CD8-positive, alpha-beta memory T cell (primary cell): Measurements from ENCODE around the gene FNDC3B. TPM values are rescaled to one million over a fixed set of nuclear protein-coding genes. Genes with fewer than 3 reads are reported as not detected.

ENCODE experiments used
- CTCF ChIA-PET: fragments of 350-600 bp; sonication (Branson Sonifier 250); formaldehyde crosslinking; loops from one replicate; lab custom pipeline; 2021; ENCODE audit warnings: antibody characterized with exemption; lab: Charles Lee
- POLR2A ChIA-PET: fragments of 350-600 bp; sonication (Branson Sonifier 250); formaldehyde crosslinking; loops from one replicate; lab custom pipeline; 2021; ENCODE audit warnings: antibody characterized with exemption; lab: Charles Lee
- DNase-seq, 5 donors: peaks; one replicate each; pipeline versions ENCODE4 v3.0.0 to v3.0.0-alpha.2; 2020 to 2022; ENCODE audit warnings: mixed read lengths in 1 of 5
- H3K27ac ChIP-seq: one replicate; pipeline ENCODE4 v1.7.0; 2013; ENCODE audit warnings: low read depth, mild to moderate bottlenecking, low read length, moderate library complexity
- H3K27me3 ChIP-seq: 2 replicates; pipeline ENCODE4 v1.7.0; 2013; ENCODE audit warnings: low read length, mild to moderate bottlenecking; ENCODE audit not compliant: insufficient read depth, poor library complexity, severe bottlenecking
- H3K36me3 ChIP-seq: 2 replicates; pipeline ENCODE4 v1.7.0; 2013; ENCODE audit warnings: mild to moderate bottlenecking, low read length, moderate library complexity; ENCODE audit not compliant: insufficient read depth
- H3K4me1 ChIP-seq: 2 replicates; pipeline ENCODE4 v1.7.0; 2013; ENCODE audit warnings: mild to moderate bottlenecking, low read length, moderate library complexity; ENCODE audit not compliant: insufficient read depth
- H3K4me3 ChIP-seq: 2 replicates; pipeline ENCODE4 v1.7.0; 2013; ENCODE audit warnings: mild to moderate bottlenecking, low read length
- H3K9me3 ChIP-seq: 2 replicates; pipeline ENCODE4 v1.7.0; 2013; ENCODE audit warnings: mild to moderate bottlenecking, low read length
- H3K27ac Mint-ChIP-seq, 8 donors: one replicate each; pipeline ENCODE4 v1.8.0; 2020 to 2021; ENCODE audit warnings: mixed read lengths in 8 of 8, mild to moderate bottlenecking in 6 of 8, inconsistent platforms in 3 of 8, moderate library complexity in 3 of 8
- H3K27me3 Mint-ChIP-seq, 2 donors: one replicate each; pipeline ENCODE4 v1.8.0; 2020 to 2021; ENCODE audit warnings: mixed read lengths in 2 of 2, mild to moderate bottlenecking in 1 of 2, moderate library complexity in 1 of 2
- H3K36me3 Mint-ChIP-seq, 3 donors: one replicate each; pipeline ENCODE4 v1.8.0; 2020 to 2021; ENCODE audit warnings: mixed read lengths in 3 of 3, inconsistent platforms in 1 of 3, mild to moderate bottlenecking in 1 of 3
- H3K4me1 Mint-ChIP-seq, 3 donors: one replicate each; pipeline ENCODE4 v1.8.0; 2020 to 2021; ENCODE audit warnings: mixed read lengths in 3 of 3, inconsistent platforms in 1 of 3, mild to moderate bottlenecking in 1 of 3
- H3K4me3 Mint-ChIP-seq, 7 donors: one replicate each; pipeline ENCODE4 v1.8.0; 2020 to 2021; ENCODE audit warnings: mixed read lengths in 7 of 7, mild to moderate bottlenecking in 6 of 7, moderate library complexity in 4 of 7, inconsistent platforms in 2 of 7
- H3K9me3 Mint-ChIP-seq, 5 donors: one replicate each; pipeline ENCODE4 v1.8.0; 2020 to 2022; ENCODE audit warnings: mixed read lengths in 5 of 5, mild to moderate bottlenecking in 3 of 5, moderate library complexity in 2 of 5, inconsistent platforms in 1 of 5
- polyA plus RNA-seq: library from polyadenylated mRNA; unstranded; fragments of 300-500 nt; fragmentation: Illumina TruSeq; gene quantifications from one replicate; pipeline ENCODE4 v1.2.3, GENCODE V29; 2021
- total RNA-seq, 2 experiments: library from RNA; stranded (reverse); gene quantifications; one replicate each; pipeline ENCODE4 v1.2.3, GENCODE V29; 2021

The FNDC3B gene
- total and polyA plus RNA-seq, 3 experiments from 2014 or later = 8.7 to 18.6 (median 17.4) TPM

DNA sequence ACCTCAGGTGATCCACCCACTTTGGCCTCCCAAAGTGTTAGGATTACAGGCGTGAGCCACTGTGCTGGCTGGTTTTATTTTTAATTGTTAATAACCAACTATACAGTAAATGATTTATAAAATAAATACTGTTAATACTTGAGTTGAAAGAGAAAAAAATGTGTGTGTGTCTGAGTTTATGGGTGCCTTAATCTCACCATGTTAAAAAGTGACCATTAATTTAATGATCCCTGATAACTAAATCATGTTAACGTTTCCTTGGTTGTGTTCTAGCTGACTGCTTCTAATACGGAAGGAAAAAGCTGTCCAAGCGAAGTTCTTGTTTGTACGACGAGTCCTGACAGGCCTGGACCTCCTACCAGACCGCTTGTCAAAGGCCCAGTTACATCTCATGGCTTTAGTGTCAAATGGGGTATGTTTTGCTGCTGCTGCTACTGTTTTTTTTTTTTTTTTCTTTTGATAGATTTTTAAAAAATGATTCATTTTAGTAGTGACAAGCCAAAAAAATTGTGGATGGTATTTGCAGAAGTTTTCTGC is 295.4 kb downstream of the FNDC3B start:
- H3K27me3 Mint-ChIP-seq = no peaks in the 10 kb centered on the region
- peaks cover 4 to 10% (median 5%) of the 10 kb centered on the region in 3 donors for H3K4me1 Mint-ChIP-seq
- H3K4me3 Mint-ChIP-seq = no peak overlapping the region
- no peak overlapping the region for H3K27ac Mint-ChIP-seq
- Histone ChIP-seq H3K36me3 (no peaks in the 10 kb centered on the region), H3K9me3 (no peaks in the 10 kb centered on the region), H3K27me3 (no peaks in the 10 kb centered on the region), H3K27ac (no peak overlapping the region), H3K4me3 (no peak overlapping the region), H3K4me1 (no peaks in the 10 kb centered on the region)
- CTCF ChIA-PET = interaction anchor here (0.6 kb wide), 1 partner anchor 339 kb away, joined by 3 read pairs; no protein-coding TSS in a partner anchor
- POLR2A ChIA-PET = no interaction called here
- no peaks in the 10 kb centered on the region for H3K9me3 Mint-ChIP-seq
- no peak for DNase-seq
- H3K36me3 Mint-ChIP-seq = peaks cover 0 to 33% (median 10%) of the 10 kb centered on the region in 3 donors

DNA sequence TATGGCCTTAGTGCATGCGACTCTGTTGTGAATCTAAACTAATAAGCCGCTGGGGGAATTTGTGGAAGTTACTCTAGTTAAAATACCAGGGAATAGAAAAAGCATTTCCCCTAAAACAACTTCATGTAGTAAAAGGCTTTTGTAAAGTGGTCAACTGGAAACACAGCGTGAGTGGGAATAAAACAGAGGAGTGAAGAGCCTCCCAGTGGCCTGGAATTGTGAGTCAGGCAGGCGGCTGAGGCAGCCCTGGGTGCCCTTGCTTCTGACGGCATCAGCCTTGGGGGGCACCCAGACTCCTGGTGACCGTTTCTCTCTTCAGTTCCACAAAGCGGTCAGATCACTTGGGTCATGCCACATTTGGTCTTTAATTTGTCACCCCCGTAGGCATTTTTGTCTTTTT is 300.5 kb downstream of the FNDC3B start:
- POLR2A ChIA-PET = no interaction called here
- H3K36me3 ChIP-seq = peaks cover 4% of the 10 kb centered on the region

DNA sequence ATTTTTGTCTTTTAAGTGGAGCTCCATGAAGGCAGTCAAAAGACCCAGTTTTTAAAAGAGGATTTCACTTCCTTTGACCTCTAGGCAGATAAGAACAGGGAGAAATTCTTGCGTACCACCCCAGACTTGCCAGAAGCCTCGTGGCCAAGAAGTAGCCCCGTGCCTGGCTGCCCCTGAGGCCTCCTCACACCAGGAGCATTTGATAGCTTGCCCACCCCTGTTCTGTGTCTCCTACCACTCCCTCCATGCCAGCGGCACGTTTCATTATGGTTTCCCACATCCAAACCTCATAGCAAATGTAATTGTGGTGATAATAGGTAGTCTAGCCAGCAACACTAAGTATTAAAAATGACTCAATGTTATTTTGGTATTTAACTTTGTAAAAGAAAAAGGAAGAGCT is 301.2 kb downstream of the FNDC3B start:
- Mint-ChIP-seq H3K4me3 (no peak overlapping the region), H3K36me3 (peaks cover 9 to 48% (median 10%) of the 10 kb centered on the region in 3 donors), H3K27me3 (no peaks in the 10 kb centered on the region), H3K27ac (no peak overlapping the region), H3K4me1 (no peaks in the 10 kb centered on the region), H3K9me3 (no peaks in the 10 kb centered on the region)
- no peaks in the 10 kb centered on the region for H3K4me1 ChIP-seq
- no peaks in the 10 kb centered on the region for H3K27me3 ChIP-seq
- no peak overlapping the region for H3K27ac ChIP-seq
- CTCF ChIA-PET = interaction anchor here (1.0 to 3.7 kb wide), 4 partner anchors 10 to 695 kb away, joined by 3 to 42 read pairs (median 17); no protein-coding TSS in a partner anchor
- H3K4me3 ChIP-seq = no peak overlapping the region
- H3K36me3 ChIP-seq = peaks cover 10% of the 10 kb centered on the region
- no peaks in the 10 kb centered on the region for H3K9me3 ChIP-seq
- DNase-seq = no peak
- POLR2A ChIA-PET = no interaction called here

More for the DNA sequence above, 300.5 kb downstream of the FNDC3B start:
- Histone ChIP-seq H3K27ac (no peak overlapping the region), H3K27me3 (no peaks in the 10 kb centered on the region), H3K4me3 (no peak overlapping the region), H3K9me3 (no peaks in the 10 kb centered on the region), H3K4me1 (no peaks in the 10 kb centered on the region)
- Mint-ChIP-seq H3K4me1 (no peaks in the 10 kb centered on the region), H3K27me3 (no peaks in the 10 kb centered on the region), H3K9me3 (no peaks in the 10 kb centered on the region), H3K36me3 (peaks cover 5 to 42% (median 5%) of the 10 kb centered on the region in 3 donors), H3K27ac (no peak overlapping the region), H3K4me3 (no peak overlapping the region)
- DNase-seq = no peak
- CTCF ChIA-PET = interaction anchor here (3.7 kb wide), 1 partner anchor 9 kb away, joined by 42 read pairs; no protein-coding TSS in a partner anchor

DNA sequence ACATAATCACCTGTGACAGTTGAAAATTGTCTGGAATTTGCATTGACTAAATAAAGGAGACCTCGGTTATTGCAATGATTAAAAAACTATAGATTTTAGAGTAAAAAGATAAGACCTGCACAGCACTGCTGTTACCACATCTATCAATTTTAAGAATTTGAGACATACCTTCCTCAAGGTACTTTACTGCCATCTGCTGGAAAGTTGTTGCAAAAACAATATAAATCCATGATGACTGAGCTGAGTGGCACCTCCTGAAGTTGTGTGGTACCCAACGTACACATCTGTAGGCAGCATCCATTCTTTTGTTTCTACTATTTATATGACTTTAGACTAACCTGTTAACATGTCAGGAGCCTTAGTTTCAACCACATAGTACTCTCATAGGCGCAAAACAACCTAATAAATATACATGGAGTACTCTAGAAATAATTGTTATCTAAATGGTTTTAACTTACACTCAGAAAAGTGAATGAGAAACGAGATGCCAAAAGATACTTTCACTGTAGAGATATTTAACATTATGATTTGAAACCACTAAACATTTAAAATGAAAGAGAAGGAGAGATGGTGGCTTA is 302.2 kb downstream of the FNDC3B start:
- Mint-ChIP-seq H3K27me3 (no peaks in the 10 kb centered on the region), H3K27ac (no peak overlapping the region), H3K4me3 (no peak overlapping the region), H3K4me1 (no peaks in the 10 kb centered on the region), H3K9me3 (no peaks in the 10 kb centered on the region), H3K36me3 (peaks cover 9 to 53% (median 11%) of the 10 kb centered on the region in 3 donors)
- Histone ChIP-seq H3K9me3 (no peaks in the 10 kb centered on the region), H3K4me1 (no peaks in the 10 kb centered on the region), H3K27ac (no peak overlapping the region), H3K36me3 (peaks cover 10% of the 10 kb centered on the region), H3K4me3 (no peak overlapping the region), H3K27me3 (no peaks in the 10 kb centered on the region)
- peak in 2 of 5 donors; percentile 41 to 57 for DNase-seq
- ChIA-PET POLR2A (interaction anchor here (0.6 kb wide), 1 partner anchor 258 kb away, joined by 3 read pairs; no protein-coding TSS in a partner anchor), CTCF (interaction anchor here (0.6 to 3.7 kb wide), 14 partner anchors 9 to 696 kb away, joined by 3 to 42 read pairs (median 4); no protein-coding TSS in a partner anchor)

DNA sequence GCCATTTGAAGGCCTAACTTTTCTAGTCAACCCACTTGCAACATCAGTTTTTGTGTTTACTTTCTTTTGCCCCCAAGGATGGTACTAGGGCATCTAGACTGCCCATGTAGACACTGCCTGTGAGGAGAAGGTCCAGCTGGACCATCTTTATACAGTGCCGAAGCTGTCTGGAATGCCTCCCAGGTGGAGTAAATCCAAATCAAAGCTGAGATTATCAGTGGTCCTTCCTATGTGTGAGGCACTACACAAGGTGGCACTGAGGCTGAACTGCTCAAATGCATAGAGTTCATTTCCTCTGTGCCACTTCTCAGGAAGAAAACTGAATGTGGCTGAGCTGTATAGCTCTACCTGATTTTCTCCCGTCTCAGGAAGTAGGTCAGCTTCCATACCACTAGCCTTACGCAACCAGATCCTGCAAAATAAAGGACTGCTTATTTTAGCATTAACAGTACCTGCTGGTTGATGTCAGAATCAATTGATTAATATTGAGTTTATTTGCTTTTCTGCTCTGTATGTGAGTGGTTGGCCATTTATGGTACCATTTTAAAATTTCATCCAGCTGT is 302.8 kb downstream of the FNDC3B start:
- Mint-ChIP-seq H3K9me3 (no peaks in the 10 kb centered on the region), H3K27me3 (no peaks in the 10 kb centered on the region), H3K4me3 (no peak overlapping the region), H3K36me3 (peaks cover 9 to 54% (median 14%) of the 10 kb centered on the region in 3 donors), H3K4me1 (no peaks in the 10 kb centered on the region), H3K27ac (no peak overlapping the region)
- H3K27ac ChIP-seq = no peak overlapping the region
- peaks cover 10% of the 10 kb centered on the region for H3K36me3 ChIP-seq
- no peaks in the 10 kb centered on the region for H3K4me1 ChIP-seq
- ChIA-PET POLR2A (interaction anchor here (0.6 kb wide), 1 partner anchor 257 kb away, joined by 3 read pairs; no protein-coding TSS in a partner anchor), CTCF (interaction anchor here (0.6 to 3.7 kb wide), 12 partner anchors 9 to 695 kb away, joined by 3 to 42 read pairs (median 4); no protein-coding TSS in a partner anchor)
- no peaks in the 10 kb centered on the region for H3K9me3 ChIP-seq
- DNase-seq = no peak
- no peak overlapping the region for H3K4me3 ChIP-seq
- no peaks in the 10 kb centered on the region for H3K27me3 ChIP-seq

GRCh38 chr3:172343117-172343516 is 303.7 kb downstream of the FNDC3B start:
- CTCF ChIA-PET = interaction anchor here (1.6 to 3.7 kb wide), 3 partner anchors 11 to 252 kb away, joined by 5 to 42 read pairs (median 7); no protein-coding TSS in a partner anchor
- no peaks in the 10 kb centered on the region for H3K27me3 ChIP-seq
- peaks cover 18% of the 10 kb centered on the region for H3K36me3 ChIP-seq
- POLR2A ChIA-PET = no interaction called here
- DNase-seq = no peak
- Mint-ChIP-seq H3K4me3 (no peak overlapping the region), H3K4me1 (no peaks in the 10 kb centered on the region), H3K27me3 (no peaks in the 10 kb centered on the region), H3K27ac (no peak overlapping the region), H3K36me3 (peaks cover 9 to 57% (median 16%) of the 10 kb centered on the region in 3 donors), H3K9me3 (no peaks in the 10 kb centered on the region)
- no peak overlapping the region for H3K27ac ChIP-seq
- H3K4me1 ChIP-seq = no peaks in the 10 kb centered on the region
- H3K9me3 ChIP-seq = no peaks in the 10 kb centered on the region
- no peak overlapping the region for H3K4me3 ChIP-seq

- no peak overlapping the region for H3K4me3 ChIP-seq
- CTCF ChIA-PET = interaction anchor here (0.5 kb wide), 1 partner anchor 280 kb away, joined by 3 read pairs; no protein-coding TSS in a partner anchor
- Mint-ChIP-seq H3K4me1 (no peaks in the 10 kb centered on the region), H3K9me3 (no peaks in the 10 kb centered on the region), H3K27me3 (no peaks in the 10 kb centered on the region), H3K4me3 (peak overlapping the region in 1 of 7 donors; percentile 32), H3K36me3 (peaks cover 12 to 61% (median 16%) of the 10 kb centered on the region in 3 donors), H3K27ac (no peak overlapping the region)
- no peak overlapping the region for H3K27ac ChIP-seq
- peaks cover 21% of the 10 kb centered on the region for H3K36me3 ChIP-seq
- no peak for DNase-seq
- H3K9me3 ChIP-seq = no peaks in the 10 kb centered on the region
- no peaks in the 10 kb centered on the region for H3K4me1 ChIP-seq
- POLR2A ChIA-PET = no interaction called here
- H3K27me3 ChIP-seq = no peaks in the 10 kb centered on the region
These were observed 304.6 kb downstream of the FNDC3B start for GRCh38 chr3:172343979-172344378.

DNA sequence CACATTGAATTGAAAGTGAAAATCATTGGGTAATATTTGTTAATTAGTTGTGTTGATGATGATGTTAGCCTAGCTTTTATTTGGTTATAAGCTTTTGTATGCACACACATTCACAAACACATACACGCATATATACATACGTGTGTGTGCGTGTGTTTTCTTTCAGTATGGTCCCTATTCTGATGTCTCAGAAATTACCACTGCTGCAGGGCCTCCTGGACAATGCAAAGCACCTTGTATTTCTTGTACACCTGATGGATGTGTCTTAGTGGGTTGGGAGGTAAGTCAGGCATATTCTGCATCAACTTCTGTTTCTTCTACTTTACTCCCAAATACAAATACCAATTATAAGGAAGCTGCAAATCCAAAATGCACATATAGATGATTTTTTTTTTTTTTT is 306.8 kb downstream of the FNDC3B start:
- DNase-seq = no peak
- Histone ChIP-seq H3K27ac (no peak overlapping the region), H3K9me3 (no peaks in the 10 kb centered on the region), H3K4me3 (no peak overlapping the region), H3K36me3 (peaks cover 21% of the 10 kb centered on the region), H3K27me3 (no peaks in the 10 kb centered on the region), H3K4me1 (no peaks in the 10 kb centered on the region)
- H3K27ac Mint-ChIP-seq = no peak overlapping the region
- peaks cover 12 to 69% (median 16%) of the 10 kb centered on the region in 3 donors for H3K36me3 Mint-ChIP-seq
- no peak overlapping the region for H3K4me3 Mint-ChIP-seq
- ChIA-PET CTCF (no interaction called here), POLR2A (no interaction called here)
- H3K9me3 Mint-ChIP-seq = no peaks in the 10 kb centered on the region
- no peaks in the 10 kb centered on the region for H3K27me3 Mint-ChIP-seq
- no peaks in the 10 kb centered on the region for H3K4me1 Mint-ChIP-seq
